ENCODE results near the gene NHLRC1.
A peak's percentile ranks its signal among the peaks of the same experiment; 100 is the strongest.
"Not testable (repeated sequence)": the region's sequence is repeated elsewhere in the genome, so short reads cannot be mapped to it uniquely, and the experiment has no call there.

NHLRC1 gene

DNA sequence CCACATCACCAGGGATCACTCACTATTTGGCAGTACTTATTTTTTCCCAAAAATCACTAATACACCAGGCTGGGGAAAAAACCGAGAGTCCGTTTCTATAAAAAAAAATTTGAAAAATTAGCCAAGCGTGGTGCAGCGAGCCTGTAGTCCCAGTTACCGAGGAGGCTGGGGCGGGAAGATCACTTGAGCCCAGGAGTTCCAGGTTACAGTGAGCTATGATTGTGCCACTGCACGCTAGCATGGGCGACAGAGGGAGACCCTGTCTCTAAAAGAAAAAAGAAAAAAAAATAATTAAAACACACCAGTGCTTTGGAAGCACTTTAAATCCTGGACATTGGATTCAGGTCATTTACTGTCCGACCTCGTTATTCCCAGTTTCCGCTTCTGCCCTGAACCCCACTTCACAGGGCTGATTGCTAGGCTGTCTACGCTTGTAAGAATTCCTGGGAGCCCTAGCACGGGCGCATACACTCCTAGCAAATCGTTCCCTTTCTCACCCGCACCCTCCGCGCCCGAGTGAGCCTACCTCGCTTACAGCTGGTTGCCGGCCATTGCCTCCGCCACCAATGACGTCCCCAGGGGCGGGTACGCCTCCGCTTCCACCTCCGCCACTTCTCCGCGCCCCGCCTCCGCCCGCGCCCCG is 32.2 kb upstream of the NHLRC1 start, which contains the start of gene TPMT:
TSS of gene TPMT (minus strand) at position 571 of the 643 bp plus-strand sequence. CDS start 5,950 bp downstream, outside the sequence.
- Histone ChIP-seq H3K4me3 (ENCODE audit: low read depth, low read length) (peak within 1 kb of the TSS; percentile 82), H3K27ac (ENCODE audit: low read depth, low read length) (peak within 1 kb of the TSS; percentile 86)

DNA sequence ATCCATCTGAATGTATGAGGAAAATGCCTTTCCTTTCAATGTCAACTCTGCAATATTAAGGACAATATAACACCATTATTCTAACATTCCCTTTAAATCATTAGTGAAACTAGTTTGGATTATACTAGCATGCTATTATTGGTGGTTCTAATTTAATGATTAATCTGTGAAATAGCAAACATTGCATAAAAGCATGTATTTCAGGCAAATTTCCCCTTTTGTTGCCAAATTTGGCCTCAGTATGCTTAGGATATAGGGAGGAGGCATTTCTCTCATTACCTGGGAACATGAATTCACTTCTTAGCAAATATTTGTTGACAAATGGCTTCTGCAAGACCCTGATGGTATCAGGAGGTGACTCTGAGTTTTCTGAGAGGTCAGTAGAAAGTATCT is 30.8 kb upstream of the NHLRC1 start:
- Histone ChIP-seq H3K9ac (ENCODE audit: low read depth, low read length) (peak overlapping the region; percentile 21; the same call in 1 of the 2 replicates), H3K27ac (ENCODE audit: low read depth, low read length) (peak overlapping the region; percentile 45), H3K9me3 (ENCODE audit: control insufficient read depth, insufficient read depth, low read length) (no peaks in the 10 kb centered on the region), H3K27me3 (ENCODE audit: control insufficient read depth, insufficient read depth, low read length) (no peaks in the 10 kb centered on the region), H3K4me1 (ENCODE audit: control insufficient read depth, insufficient read depth, low read length) (peaks cover 18% of the 10 kb centered on the region), H3K36me3 (ENCODE audit: control insufficient read depth, insufficient read depth, low read length) (peaks cover 7% of the 10 kb centered on the region; the same call in 1 of the 2 replicates), H3K4me3 (ENCODE audit: low read depth, low read length) (peak overlapping the region; percentile 82; the same call in 1 of the 2 replicates)

More for the DNA sequence above, 32.2 kb upstream of the NHLRC1 start, which contains the start of gene TPMT:
- peaks cover 18% of the 10 kb centered on the region for H3K4me1 ChIP-seq (ENCODE audit: control insufficient read depth, insufficient read depth, low read length)
- no peaks in the 10 kb centered on the region for H3K27me3 ChIP-seq (ENCODE audit: control insufficient read depth, insufficient read depth, low read length)
- H3K9ac ChIP-seq (ENCODE audit: low read depth, low read length), result peak within 1 kb of the TSS; percentile 78
- H3K36me3 ChIP-seq (ENCODE audit: control insufficient read depth, insufficient read depth, low read length), result peaks cover under 1% of the 10 kb centered on the region; the same call in 1 of the 2 replicates
- no peaks in the 10 kb centered on the region for H3K9me3 ChIP-seq (ENCODE audit: control insufficient read depth, insufficient read depth, low read length)

DNA sequence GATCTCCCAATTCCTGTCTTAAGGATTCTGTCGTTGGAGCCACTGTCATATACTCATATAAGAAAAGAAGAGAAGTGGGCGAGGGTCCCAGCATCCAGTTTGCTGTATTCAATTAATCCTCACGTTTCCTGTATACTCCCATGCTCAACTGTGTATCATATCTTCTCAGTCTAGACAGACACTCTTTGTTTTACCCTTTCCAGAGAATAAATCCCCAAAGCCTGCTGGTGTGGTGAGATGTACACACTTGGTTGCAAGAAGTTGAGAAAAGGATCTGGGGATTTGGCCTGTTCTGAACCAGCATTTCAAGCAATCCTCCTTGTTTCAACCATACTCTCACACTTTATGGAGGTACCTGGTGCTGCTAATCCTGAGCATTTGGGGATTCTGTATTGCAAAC is 29.3 kb upstream of the NHLRC1 start:
- H3K4me3 ChIP-seq (ENCODE audit: low read depth, low read length), result no peak overlapping the region
- H3K9me3 ChIP-seq (ENCODE audit: control insufficient read depth, insufficient read depth, low read length), result no peaks in the 10 kb centered on the region
- H3K4me1 ChIP-seq (ENCODE audit: control insufficient read depth, insufficient read depth, low read length), result peaks cover 18% of the 10 kb centered on the region
- peaks cover 16% of the 10 kb centered on the region; the same call in 1 of the 2 replicates for H3K36me3 ChIP-seq (ENCODE audit: control insufficient read depth, insufficient read depth, low read length)
- H3K9ac ChIP-seq (ENCODE audit: low read depth, low read length), result no peak overlapping the region
- no peaks in the 10 kb centered on the region for H3K27me3 ChIP-seq (ENCODE audit: control insufficient read depth, insufficient read depth, low read length)
- no peak overlapping the region for H3K27ac ChIP-seq (ENCODE audit: low read depth, low read length)

DNA sequence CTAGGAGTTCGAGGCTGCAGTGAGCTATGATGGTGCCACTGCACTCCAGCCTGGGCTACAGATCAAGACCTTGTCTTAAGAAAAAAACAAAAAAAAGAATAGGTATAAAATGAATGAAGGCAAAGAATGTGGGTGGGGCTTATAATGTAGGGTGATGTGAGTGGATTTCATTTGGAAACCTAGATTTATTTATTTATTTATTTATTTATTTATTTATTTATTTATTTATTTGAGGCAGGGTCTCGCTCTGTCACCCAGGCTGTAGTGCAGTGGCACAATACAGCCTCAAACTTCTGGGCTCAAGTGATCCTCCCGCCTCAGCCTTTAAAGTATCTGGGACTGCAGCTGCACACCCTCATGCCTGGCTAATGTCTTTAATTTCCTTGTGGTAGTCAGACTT is 28.9 kb upstream of the NHLRC1 start:
- H3K27ac ChIP-seq (ENCODE audit: low read depth, low read length); H3K9ac ChIP-seq (ENCODE audit: low read depth, low read length); H3K9me3 ChIP-seq (ENCODE audit: control insufficient read depth, insufficient read depth, low read length); H3K4me3 ChIP-seq (ENCODE audit: low read depth, low read length); H3K27me3 ChIP-seq (ENCODE audit: control insufficient read depth, insufficient read depth, low read length): not testable (repeated sequence)
- peaks cover 17% of the 10 kb centered on the region for H3K4me1 ChIP-seq (ENCODE audit: control insufficient read depth, insufficient read depth, low read length)
- peaks cover 16% of the 10 kb centered on the region; the same call in 1 of the 2 replicates for H3K36me3 ChIP-seq (ENCODE audit: control insufficient read depth, insufficient read depth, low read length)

DNA sequence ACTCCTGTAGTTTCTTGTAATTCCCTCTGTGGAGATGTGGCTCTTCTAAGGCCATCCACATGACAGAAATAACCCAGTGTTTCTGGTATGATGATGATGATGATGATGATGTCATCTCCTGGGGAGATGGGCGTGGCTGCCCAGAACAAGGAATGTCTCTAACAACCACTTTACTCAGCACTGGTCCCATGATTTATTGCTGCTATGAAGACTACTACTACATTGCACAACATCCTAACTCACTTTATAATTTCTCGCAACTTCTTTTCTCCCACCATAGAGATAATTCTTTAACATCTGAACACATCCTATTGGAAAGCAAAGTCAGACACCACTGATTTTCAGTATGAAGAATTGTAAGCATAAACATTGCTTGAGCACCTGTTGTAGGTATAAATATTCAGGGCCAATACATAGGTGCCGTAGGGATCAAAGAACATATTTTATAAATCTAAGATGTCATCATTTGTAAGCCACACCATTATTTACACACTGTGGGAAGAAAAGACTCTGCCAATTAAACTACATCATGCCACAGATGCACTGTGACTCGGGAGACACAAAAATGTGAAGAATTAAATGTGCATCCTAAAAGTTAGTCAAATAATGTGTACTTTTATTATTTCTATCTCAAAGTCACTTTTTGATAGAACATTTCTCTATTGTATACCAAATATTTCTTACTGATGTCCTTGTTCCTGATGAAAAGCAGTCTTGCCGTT is 26.0 kb upstream of the NHLRC1 start:
- H3K27ac ChIP-seq (ENCODE audit: low read depth, low read length), result no peak overlapping the region
- no peak overlapping the region for H3K9ac ChIP-seq (ENCODE audit: low read depth, low read length)
- H3K4me3 ChIP-seq (ENCODE audit: low read depth, low read length), result no peak overlapping the region
- peaks cover 24% of the 10 kb centered on the region for H3K36me3 ChIP-seq (ENCODE audit: control insufficient read depth, insufficient read depth, low read length)
- H3K9me3 ChIP-seq (ENCODE audit: control insufficient read depth, insufficient read depth, low read length), result no peaks in the 10 kb centered on the region
- peaks cover 5% of the 10 kb centered on the region for H3K4me1 ChIP-seq (ENCODE audit: control insufficient read depth, insufficient read depth, low read length)
- H3K27me3 ChIP-seq (ENCODE audit: control insufficient read depth, insufficient read depth, low read length), result no peaks in the 10 kb centered on the region

DNA sequence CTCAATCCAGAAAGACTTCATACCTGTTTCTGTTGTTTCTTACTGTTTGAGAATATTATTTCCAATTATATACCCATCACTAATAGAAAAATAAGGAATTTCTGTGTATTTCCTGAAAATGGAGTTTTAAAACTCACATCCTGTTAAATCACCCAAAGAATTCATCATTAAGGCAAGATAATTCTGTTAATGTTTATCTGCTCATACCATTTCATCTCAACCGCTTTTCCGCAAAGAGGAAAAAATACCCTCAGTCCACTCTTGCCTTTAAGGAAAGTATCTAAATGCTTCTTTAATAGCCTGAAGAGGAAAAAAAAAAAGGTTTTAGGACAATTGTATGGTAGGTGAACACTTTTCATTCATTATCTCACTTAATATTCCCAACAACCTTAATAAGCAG is 25.1 kb upstream of the NHLRC1 start:
- Histone ChIP-seq H3K27me3 (ENCODE audit: control insufficient read depth, insufficient read depth, low read length) (no peaks in the 10 kb centered on the region), H3K9me3 (ENCODE audit: control insufficient read depth, insufficient read depth, low read length) (no peaks in the 10 kb centered on the region), H3K9ac (ENCODE audit: low read depth, low read length) (no peak overlapping the region), H3K4me1 (ENCODE audit: control insufficient read depth, insufficient read depth, low read length) (no peaks in the 10 kb centered on the region), H3K4me3 (ENCODE audit: low read depth, low read length) (no peak overlapping the region), H3K27ac (ENCODE audit: low read depth, low read length) (no peak overlapping the region), H3K36me3 (ENCODE audit: control insufficient read depth, insufficient read depth, low read length) (peaks cover 32% of the 10 kb centered on the region)

DNA sequence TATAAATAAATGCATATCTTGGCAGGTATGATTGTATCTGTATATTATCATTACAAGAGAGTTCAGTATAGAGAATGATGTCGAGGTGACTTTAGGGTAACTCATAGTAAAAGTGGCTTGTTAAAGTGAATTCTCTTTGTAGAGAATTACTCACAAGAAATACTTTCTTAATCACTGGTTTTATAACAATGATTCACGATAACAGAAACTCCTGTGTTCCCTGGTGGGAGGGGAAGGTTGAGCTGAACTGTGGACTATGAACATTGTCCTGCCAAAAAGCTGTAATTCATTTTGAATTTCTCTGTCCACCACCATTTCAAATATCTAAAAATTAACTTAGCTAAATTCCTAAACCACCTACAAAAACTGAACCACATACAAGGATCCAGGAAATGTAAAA is 24.7 kb upstream of the NHLRC1 start:
- Histone ChIP-seq H3K9me3 (ENCODE audit: control insufficient read depth, insufficient read depth, low read length) (no peaks in the 10 kb centered on the region), H3K36me3 (ENCODE audit: control insufficient read depth, insufficient read depth, low read length) (peaks cover 35% of the 10 kb centered on the region), H3K4me1 (ENCODE audit: control insufficient read depth, insufficient read depth, low read length) (no peaks in the 10 kb centered on the region), H3K27me3 (ENCODE audit: control insufficient read depth, insufficient read depth, low read length) (no peaks in the 10 kb centered on the region), H3K9ac (ENCODE audit: low read depth, low read length) (no peak overlapping the region), H3K4me3 (ENCODE audit: low read depth, low read length) (no peak overlapping the region), H3K27ac (ENCODE audit: low read depth, low read length) (no peak overlapping the region)

DNA sequence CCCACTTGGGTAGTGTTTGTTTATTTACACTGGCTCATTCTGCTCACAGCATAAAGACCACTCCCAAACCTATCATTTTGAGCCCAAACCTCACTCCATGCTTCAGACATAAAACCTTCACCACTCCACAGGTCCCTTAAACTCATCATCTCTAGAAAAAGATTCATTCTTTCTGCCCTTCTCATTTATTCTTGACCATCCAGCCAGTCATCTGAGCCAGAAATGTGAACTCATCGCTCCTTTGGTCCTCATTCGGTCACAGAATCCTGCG is 20.0 kb upstream of the NHLRC1 start:
- peaks cover 52% of the 10 kb centered on the region for H3K36me3 ChIP-seq (ENCODE audit: control insufficient read depth, insufficient read depth, low read length)
- H3K4me3 ChIP-seq (ENCODE audit: low read depth, low read length), result no peak overlapping the region
- no peak overlapping the region for H3K27ac ChIP-seq (ENCODE audit: low read depth, low read length)

DNA sequence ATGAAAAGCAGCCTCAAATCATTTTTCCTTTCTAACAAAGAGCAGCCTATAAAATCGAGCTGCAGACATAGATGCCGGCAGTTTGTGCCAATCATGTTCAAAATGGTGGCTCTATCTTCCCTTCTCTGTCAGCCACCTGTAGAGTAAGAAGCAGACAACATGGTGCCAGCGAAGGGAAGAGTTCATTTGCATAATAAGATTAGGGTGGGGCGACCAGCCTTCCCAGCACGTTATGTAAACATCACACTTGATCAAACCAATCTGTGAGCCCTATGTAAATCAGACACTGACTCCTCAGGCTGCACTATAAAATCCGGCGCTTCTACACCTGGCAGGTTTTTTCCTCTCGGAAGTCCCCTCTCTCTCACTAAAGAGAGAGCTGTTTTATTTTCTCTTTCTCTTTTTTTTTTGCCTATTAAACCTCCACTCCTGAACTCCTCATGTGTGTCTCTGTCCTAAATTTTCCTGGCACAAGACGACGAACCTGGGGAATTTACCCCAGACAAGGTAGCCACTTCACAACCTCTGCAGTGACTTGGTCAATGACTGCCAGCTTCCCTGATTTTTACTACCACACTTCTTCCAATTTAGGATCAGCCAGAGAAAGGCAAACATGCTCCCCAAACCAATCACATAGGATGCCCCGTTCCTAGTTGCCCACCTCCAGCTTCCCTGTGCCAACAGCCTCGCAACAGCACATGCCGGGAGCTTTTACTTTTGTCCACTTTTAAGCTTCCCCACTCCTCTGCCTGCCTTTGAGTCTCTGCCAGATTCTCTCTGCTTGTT is 19.5 kb upstream of the NHLRC1 start:
- Histone ChIP-seq H3K4me3 (ENCODE audit: low read depth, low read length) (no peak overlapping the region), H3K9ac (ENCODE audit: low read depth, low read length) (no peak overlapping the region), H3K27me3 (ENCODE audit: control insufficient read depth, insufficient read depth, low read length) (no peaks in the 10 kb centered on the region), H3K27ac (ENCODE audit: low read depth, low read length) (no peak overlapping the region), H3K9me3 (ENCODE audit: control insufficient read depth, insufficient read depth, low read length) (no peaks in the 10 kb centered on the region), H3K36me3 (ENCODE audit: control insufficient read depth, insufficient read depth, low read length) (peaks cover 47% of the 10 kb centered on the region), H3K4me1 (ENCODE audit: control insufficient read depth, insufficient read depth, low read length) (no peaks in the 10 kb centered on the region)

More for the DNA sequence above, 20.0 kb upstream of the NHLRC1 start:
- H3K9ac ChIP-seq (ENCODE audit: low read depth, low read length), result no peak overlapping the region
- H3K9me3 ChIP-seq (ENCODE audit: control insufficient read depth, insufficient read depth, low read length), result no peaks in the 10 kb centered on the region
- no peaks in the 10 kb centered on the region for H3K27me3 ChIP-seq (ENCODE audit: control insufficient read depth, insufficient read depth, low read length)
- no peaks in the 10 kb centered on the region for H3K4me1 ChIP-seq (ENCODE audit: control insufficient read depth, insufficient read depth, low read length)

DNA sequence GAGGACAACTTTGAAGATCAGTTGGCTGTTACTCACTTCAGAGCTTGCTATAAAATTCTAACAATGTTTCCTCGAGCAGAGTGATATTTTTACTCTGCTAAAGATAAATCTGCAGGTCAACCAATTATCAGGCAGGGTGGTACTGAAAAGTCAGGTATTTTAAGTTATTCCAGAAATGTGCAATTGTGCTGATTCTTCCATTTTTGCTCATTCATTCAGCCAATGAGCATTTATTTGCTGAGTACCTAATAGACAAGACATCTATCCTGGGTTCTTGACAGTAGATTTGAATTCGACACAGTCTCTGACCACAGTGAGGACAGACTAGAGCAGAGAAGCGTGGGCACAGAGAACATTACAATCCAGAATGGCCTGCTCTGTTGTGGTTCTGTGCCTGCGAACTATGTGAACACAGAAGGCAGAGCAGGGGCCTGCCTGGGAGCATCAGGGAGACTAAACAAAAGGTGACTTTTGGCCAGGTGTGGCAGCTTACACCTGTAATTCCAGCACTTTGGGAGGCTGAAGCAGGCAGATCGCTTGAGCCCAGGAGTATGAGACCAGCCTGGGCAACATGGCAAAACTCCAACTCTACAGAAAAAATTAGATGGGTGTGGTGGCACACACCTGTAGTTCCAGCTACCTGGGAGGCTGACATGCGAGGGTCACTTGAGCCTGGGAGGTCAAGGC is 17.6 kb upstream of the NHLRC1 start:
- no peak overlapping the region for H3K4me3 ChIP-seq (ENCODE audit: low read depth, low read length)
- no peak overlapping the region for H3K9ac ChIP-seq (ENCODE audit: low read depth, low read length)
- no peak overlapping the region for H3K27ac ChIP-seq (ENCODE audit: low read depth, low read length)
- no peaks in the 10 kb centered on the region for H3K9me3 ChIP-seq (ENCODE audit: control insufficient read depth, insufficient read depth, low read length)
- H3K27me3 ChIP-seq (ENCODE audit: control insufficient read depth, insufficient read depth, low read length), result no peaks in the 10 kb centered on the region
- no peaks in the 10 kb centered on the region for H3K4me1 ChIP-seq (ENCODE audit: control insufficient read depth, insufficient read depth, low read length)
- peaks cover 51% of the 10 kb centered on the region for H3K36me3 ChIP-seq (ENCODE audit: control insufficient read depth, insufficient read depth, low read length)

Data from HUES48 (cell line).